ENCODE measurements around the gene HMMR.

Gene HMMR

DNA sequence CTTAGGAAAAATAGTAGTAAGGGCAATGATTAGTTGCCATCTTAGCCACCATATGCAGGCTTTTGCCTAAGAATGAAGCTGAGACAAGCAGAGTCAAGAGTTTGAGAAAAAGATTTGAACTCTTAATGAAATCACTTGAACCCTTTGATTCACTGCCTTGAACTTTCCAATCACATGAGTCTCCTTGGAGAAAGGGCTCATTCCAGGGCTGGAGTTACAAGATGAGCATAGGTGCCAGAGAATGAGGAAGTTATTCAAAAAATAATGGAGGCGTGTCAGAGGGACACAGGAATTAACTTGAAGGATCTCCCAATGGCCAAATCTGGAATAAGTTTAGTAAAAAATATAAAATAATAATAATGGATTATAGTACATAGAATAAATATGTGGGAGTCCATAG lies 80.3 kb downstream of the HMMR start:
- Histone ChIP-seq H3K9me3 (ENCODE audit: control insufficient read depth in 1 of 2, low read length in 2 of 2) (no peaks in the 10 kb centered on the region), H3K4me3 (ENCODE audit: low read depth in 1 of 2, low read length in 2 of 2) (no peak overlapping the region), H3K4me1 (ENCODE audit: control insufficient read depth in 1 of 2, insufficient read depth in 2 of 2, low read length in 2 of 2) (no peaks in the 10 kb centered on the region), H3K27ac (ENCODE audit: low read length) (no peak overlapping the region), H3K27me3 (ENCODE audit: low read depth, low read length) (no peaks in the 10 kb centered on the region), H3K36me3 (ENCODE audit: control insufficient read depth in 1 of 2, insufficient read depth in 2 of 2, low read length in 2 of 2) (no peaks in the 10 kb centered on the region)

Data from muscle layer of duodenum (tissue), 2 donors.